ENCODE results near the gene SH3TC1.

Gene SH3TC1

GRCh38 chr4:8194306-8195242 lies 4.5 kb upstream of the SH3TC1 start:
- no peak for DNase-seq (ENCODE audit: low spot score)
- no peak for TF ChIP-seq CTCF (IDR thresholded peaks at IDR 0.05; ENCODE audit: extremely low read depth, missing control alignments)

GRCh38 chr4:8195431-8195830 lies 3.7 kb upstream of the SH3TC1 start:
- DNase-seq (ENCODE audit: low spot score): no peak
- TF ChIP-seq CTCF (IDR thresholded peaks at IDR 0.05; ENCODE audit: extremely low read depth, missing control alignments): no peak

DNA sequence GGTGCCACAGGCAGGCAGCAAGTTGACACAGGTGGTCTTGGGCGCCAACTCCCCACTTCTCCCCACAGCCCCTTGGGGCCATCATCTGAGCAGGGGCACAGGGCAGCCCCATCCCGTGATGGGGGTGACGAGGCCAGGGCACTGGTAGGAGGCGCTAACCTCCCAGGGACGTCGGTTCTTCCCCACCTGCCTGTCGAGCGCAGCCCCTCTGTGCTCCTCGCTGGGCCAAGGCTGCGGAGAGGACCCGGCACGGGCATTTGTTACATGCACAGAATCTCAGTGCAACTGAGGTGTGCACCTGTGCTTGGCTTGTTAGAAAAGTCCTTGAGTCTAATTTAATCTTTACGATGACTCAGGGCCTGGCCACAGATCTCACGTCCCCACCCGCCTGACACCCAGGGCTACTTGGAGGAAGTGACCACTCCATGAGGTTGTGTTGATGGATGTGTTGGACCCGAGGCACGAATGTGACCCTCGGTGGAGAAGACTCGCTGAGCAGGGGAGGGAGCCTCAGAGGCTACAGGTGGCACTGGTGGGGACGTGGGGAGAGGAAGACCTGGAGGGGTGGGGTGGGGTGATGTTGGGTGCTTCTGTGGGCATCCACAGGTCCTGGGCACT lies 3.1 kb upstream of the SH3TC1 start:
- no peak for TF ChIP-seq CTCF (IDR thresholded peaks at IDR 0.05; ENCODE audit: extremely low read depth, missing control alignments)
- no peak for DNase-seq (ENCODE audit: low spot score)

DNA sequence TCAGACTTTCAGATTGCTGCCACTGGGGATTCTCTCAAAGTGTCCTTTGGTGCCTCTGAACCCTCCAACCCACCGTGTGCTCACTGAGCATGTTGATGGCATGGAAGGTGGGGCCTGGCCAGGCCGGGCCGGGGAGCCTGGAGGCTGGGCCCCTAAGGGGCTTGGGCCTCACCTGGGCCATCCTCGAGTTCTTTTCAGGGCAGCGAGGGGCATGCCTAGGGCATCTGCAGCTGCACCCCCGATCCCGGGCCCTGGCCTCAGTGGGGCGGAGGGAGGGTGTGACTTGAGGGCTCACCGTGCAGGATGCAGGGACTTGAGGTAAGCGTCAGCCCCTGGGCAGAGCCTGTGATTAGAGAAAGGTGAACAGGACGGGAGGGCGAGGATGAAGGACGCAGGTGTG lies 1.6 kb upstream of the SH3TC1 start:
- DNase-seq (ENCODE audit: low spot score): no peak
- no peak for TF ChIP-seq CTCF (IDR thresholded peaks at IDR 0.05; ENCODE audit: extremely low read depth, missing control alignments)

GRCh38 chr4:8198206-8198905 lies 734 bp upstream of the SH3TC1 start:
- no peak for DNase-seq (ENCODE audit: low spot score)

GRCh38 chr4:8199594-8200301 lies 658 bp downstream of the SH3TC1 start:
- no peak for DNase-seq (ENCODE audit: low spot score)
- no peak for TF ChIP-seq CTCF (IDR thresholded peaks at IDR 0.05; ENCODE audit: extremely low read depth, missing control alignments)

More at GRCh38 chr4:8198206-8198905, 734 bp upstream of the SH3TC1 start:
- no peak for TF ChIP-seq CTCF (IDR thresholded peaks at IDR 0.05; ENCODE audit: extremely low read depth, missing control alignments)
